HG03095 (cell line): ENCODE measurements around the gene CFAP46.
"Not testable (repeated sequence)": the region's sequence is repeated elsewhere in the genome, so short reads cannot be mapped to it uniquely, and the experiment has no call there.

Experiments used
- ATAC-seq: cut with Tn5 transposase; IDR thresholded peaks from one replicate; pipeline ENCODE4 v1.9.1; 2021; ENCODE audit warnings: moderate library complexity; ENCODE audit not compliant: unreplicated experiment

CFAP46 gene

GRCh38 chr10:132979491-132980425, 37.4 kb upstream of the CFAP46 start:
- ATAC-seq: no peak

- ATAC-seq: no peak
Observed at GRCh38 chr10:132978542-132978941, 36.2 kb upstream of the CFAP46 start.

- no peak for ATAC-seq
Observed at GRCh38 chr10:132977807-132978206, 35.4 kb upstream of the CFAP46 start.

GRCh38 chr10:132977076-132977475, 34.7 kb upstream of the CFAP46 start:
- ATAC-seq: no peak

GRCh38 chr10:132975831-132976682, 33.7 kb upstream of the CFAP46 start:
- ATAC-seq: no peak

- ATAC-seq: no peak
Observed at GRCh38 chr10:132974886-132975830, 32.8 kb upstream of the CFAP46 start.

- no peak for ATAC-seq
Observed at GRCh38 chr10:132974249-132974796, 32.0 kb upstream of the CFAP46 start.

GRCh38 chr10:132973903-132974241, 31.5 kb upstream of the CFAP46 start:
- no peak for ATAC-seq

GRCh38 chr10:132972986-132973902, 30.9 kb upstream of the CFAP46 start:
- ATAC-seq: no peak

GRCh38 chr10:132972149-132972985, 30.0 kb upstream of the CFAP46 start:
- ATAC-seq: no peak

GRCh38 chr10:132971448-132972148, 29.2 kb upstream of the CFAP46 start:
- ATAC-seq: no peak

GRCh38 chr10:132970641-132971438, 28.5 kb upstream of the CFAP46 start:
- ATAC-seq: no peak

- ATAC-seq: no peak
Observed at GRCh38 chr10:132967540-132967939, 25.2 kb upstream of the CFAP46 start.

GRCh38 chr10:132965411-132966057, 23.2 kb upstream of the CFAP46 start:
- ATAC-seq: no peak

- not testable (repeated sequence) for ATAC-seq
Observed at GRCh38 chr10:132964707-132965410, 22.5 kb upstream of the CFAP46 start.

GRCh38 chr10:132964231-132964630, 21.9 kb upstream of the CFAP46 start:
- ATAC-seq: no peak
